HG03097 (cell line): ENCODE measurements around the gene REPIN1.

Experiments
- ATAC-seq: cut with Tn5 transposase; IDR thresholded peaks from one replicate; pipeline ENCODE4 v1.9.1; 2021; ENCODE audit not compliant: unreplicated experiment, low FRiP score

REPIN1 gene

DNA sequence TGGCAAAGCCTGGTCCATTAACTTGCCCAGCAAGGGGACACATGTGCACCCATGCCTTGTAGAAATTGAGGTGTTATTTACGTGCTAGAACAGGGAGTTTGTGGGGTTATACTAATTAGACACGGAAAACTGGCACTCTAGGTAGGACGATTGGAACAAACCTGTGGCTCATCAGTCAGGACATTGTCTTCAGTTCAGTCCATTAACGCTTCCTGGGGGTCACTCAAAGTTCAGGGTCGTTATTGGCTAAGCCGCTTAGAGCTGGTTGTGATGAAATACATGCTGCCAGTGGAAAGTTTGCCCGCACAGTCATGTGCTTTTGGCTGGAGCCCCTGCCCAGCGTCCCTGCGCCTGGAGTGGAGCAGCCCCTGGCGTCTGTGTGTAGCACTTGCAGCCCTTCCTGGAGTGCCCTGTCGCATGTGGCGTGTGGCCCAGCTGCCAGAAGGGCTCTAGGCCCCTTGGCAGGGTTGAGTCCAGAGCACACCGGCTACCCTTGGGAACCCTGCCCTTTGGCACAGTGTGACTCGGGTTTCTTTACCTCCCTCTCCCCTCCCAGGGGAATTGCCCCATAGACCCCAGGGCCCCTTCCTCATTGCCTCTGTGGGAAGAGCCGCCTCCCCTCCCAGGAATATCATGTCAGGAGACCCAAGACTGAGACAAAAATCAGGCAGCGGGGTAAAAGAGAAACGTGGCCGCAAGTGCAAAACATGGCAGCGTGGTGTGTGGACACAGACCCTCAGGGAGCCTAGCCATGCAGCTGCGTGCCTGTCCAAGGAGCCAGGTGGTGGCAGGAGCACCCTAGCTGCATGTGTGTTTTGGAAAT, 20.3 kb downstream of the REPIN1 start:
- no peak for ATAC-seq

DNA sequence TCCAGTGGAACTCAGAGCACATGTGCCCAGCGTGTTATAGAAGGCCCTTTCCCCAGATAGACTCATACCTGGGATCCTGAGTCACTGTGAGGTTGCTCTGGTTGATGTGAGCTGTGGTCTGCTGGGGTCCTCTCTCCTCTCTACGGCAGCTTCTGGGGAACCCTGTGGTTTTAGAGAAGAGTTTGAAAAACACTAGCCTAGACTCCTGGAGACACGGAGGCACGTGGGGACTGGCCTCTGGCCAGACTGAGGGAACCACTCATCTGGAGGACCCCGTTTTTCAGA, 20.9 kb downstream of the REPIN1 start:
- ATAC-seq = no peak

DNA sequence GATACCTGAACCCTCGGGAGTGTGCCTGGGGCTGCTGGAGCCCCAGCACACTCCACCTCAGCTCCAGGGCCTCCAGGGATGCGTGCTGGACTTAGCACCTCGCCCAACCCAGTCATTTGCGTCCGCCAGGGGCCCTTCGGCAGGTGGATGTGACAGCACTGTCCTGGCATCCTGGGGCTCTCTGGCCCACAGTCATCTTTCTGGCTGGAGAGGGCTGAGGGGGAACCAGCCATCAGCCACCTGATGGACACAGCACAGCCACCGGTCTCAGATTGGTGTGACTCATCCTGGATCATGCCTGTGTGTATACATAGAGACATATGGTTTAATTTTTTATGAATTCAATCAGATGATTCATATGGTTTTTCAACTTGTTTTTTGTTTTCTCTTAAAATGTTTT, 21.6 kb downstream of the REPIN1 start:
- no peak for ATAC-seq

DNA sequence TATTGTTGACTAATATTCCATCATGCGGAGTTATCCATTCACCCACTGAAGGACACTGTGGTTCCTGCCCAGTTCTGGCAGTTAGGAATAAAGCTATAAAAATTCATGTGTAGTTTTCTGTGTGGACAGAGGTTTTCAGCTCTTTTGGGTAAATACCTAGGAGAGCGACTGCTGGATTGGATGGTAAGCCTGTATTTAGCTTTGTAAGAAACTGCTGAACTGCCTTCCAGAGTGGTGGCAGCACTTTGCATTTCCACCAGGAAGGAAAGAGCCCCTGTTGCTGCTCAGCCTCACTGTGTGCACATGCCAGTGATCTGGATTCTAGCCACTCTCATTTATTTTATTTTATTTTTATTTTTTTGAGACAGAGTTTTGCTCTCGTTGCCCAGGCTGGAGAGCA, 24.7 kb downstream of the REPIN1 start:
- ATAC-seq = no peak

DNA sequence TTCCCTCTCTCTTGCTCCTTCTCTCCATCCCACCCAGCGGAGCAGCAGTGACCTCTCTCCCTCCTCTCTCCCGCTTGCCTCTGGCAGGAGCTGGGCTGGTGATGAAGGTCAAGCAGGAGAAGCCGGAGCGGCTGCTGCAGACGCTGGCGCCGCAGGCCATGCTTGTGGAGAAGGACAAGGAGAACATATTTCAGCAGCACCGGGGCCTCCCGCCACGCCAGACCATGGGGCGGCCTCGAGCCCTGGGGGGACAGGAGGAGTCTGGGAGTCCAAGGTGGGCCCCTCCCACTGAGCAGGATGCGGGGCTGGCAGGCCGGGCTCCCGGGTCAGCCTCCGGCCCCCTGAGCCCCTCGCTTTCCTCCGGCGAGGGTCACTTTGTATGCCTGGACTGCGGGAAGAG, 27.8 kb downstream of the REPIN1 start:
- no peak for ATAC-seq

DNA sequence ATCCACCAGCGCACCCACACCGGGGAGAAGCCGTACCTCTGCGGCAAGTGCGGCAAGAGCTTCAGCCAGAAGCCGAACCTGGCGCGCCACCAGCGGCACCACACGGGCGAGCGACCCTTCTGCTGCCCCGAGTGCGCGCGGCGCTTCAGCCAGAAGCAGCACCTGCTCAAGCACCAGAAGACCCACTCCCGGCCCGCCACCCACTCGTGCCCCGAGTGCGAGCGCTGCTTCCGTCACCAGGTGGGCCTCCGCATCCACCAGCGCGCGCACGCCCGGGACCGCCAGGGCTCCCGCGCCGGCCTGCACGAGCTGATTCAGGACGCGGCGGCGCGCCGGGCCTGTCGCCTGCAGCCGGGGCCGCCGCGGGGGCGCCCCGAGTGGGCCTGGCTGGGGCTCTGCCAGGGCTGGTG, 28.2 kb downstream of the REPIN1 start:
- no peak for ATAC-seq

DNA sequence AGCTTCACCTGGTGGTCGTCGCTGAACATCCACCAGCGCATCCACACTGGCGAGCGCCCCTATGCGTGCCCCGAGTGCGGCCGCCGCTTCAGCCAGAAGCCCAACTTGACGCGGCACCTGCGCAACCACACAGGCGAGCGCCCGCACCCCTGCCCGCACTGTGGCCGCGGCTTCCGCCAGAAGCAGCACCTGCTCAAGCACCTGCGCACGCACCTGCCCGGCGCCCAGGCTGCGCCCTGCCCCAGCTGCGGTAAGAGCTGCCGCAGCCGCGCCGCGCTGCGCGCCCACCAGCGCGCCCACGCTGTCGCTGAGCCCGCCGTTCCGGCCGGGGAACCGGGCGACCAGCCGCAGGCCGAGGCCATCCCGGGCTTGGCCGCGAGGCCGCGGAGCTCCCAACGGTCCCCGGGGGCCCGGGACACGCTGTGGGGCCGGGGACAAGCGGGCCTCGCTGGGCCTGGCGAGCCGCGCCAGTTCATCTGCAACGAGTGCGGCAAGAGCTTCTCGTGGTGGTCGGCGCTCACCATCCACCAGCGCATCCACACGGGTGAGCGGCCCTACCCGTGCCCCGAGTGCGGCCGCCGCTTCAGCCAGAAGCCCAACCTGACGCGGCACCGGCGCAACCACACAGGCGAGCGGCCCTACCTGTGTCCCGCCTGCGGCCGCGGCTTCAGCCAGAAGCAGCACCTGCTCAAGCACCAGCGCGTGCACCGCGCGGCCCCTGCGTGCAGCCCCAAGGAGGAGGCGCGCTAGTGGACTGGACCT, 28.9 kb downstream of the REPIN1 start:
- ATAC-seq = no peak

DNA sequence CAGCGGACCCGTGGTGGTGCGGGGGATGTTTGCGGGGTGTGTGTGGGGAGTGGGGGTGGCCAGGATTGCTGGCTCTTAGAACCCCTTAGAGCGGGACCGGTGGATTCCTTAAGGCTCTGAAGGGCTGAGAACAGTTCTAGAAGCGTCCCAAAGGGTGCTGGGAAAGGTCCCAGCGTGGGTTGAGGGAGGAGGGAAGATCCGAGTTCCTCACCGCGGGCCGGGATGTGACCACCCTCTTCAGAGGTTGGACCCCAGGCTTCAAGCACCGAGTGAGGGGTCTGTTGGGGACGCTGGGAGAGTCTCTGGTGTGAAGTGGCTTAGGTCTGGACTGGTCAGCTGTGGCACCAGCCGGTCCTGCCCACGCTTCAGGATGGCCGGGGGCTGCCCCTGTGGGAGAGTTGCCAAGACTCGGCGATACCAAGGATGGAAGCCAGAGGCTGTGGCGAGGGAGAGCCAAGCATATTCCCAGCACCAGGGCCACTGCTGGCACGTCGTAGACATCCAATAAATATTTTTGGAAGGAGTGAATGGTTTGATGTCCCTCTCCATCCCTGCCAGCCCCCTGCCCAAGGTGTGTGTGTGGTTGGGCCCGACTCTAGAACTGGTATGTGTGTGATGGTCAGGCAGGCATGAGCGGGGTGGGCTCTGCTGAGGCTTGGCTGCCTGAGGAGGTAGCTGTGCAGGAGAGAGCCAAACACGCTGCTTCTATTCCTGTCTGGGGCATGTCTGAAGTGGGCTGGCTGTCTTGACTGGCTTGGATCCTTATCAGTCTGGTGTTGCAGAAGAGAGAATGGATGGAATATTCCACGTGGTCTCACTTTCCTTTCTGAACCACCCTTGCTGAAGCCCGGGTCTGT, 29.7 kb downstream of the REPIN1 start:
- no peak for ATAC-seq

DNA sequence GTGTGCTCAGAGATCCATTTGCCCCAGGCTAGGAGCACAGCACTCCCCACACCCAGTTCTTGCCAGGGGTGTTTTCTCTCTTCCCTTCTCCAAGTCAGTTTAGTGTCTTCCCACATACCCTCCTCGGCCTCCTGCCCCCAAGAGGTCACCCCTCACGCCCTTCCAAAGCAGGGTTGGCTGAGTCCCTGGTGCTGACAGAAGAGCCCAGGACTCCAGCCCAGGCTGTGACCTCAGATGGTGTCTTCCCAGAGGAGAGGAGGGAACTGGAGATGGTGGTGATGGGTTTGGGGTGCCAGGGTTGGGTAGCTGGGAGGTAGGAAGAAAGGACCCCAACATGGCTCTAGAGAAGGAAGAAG, 30.3 kb downstream of the REPIN1 start:
- no peak for ATAC-seq

DNA sequence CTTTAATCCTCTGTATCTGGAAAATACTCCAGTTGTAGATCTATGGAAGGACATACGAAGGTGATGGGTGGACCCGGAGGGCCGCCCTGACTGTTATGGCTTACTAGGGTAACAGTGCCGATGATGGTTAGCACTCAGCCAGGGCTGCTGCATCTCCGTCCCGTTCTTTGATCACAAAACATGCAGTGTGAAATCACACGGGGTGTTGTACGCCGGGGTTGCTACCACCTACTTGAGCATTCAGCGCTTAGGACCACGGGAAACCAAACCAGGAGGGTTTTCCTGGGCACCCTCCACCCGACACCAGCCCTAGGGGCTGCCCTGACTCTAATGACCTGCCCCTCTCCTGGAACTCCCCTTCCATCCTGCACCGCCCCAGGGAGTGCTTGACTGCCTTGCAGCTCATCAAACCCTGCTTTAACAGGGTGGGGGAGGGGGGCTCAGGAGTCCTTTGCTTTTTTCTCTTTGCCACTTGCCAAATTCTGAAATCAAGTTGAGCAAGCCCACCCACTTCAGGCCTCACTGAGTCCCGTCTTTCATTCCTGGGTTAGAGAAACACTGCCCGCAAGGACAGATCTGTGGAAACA, 30.9 kb downstream of the REPIN1 start:
- no peak for ATAC-seq

DNA sequence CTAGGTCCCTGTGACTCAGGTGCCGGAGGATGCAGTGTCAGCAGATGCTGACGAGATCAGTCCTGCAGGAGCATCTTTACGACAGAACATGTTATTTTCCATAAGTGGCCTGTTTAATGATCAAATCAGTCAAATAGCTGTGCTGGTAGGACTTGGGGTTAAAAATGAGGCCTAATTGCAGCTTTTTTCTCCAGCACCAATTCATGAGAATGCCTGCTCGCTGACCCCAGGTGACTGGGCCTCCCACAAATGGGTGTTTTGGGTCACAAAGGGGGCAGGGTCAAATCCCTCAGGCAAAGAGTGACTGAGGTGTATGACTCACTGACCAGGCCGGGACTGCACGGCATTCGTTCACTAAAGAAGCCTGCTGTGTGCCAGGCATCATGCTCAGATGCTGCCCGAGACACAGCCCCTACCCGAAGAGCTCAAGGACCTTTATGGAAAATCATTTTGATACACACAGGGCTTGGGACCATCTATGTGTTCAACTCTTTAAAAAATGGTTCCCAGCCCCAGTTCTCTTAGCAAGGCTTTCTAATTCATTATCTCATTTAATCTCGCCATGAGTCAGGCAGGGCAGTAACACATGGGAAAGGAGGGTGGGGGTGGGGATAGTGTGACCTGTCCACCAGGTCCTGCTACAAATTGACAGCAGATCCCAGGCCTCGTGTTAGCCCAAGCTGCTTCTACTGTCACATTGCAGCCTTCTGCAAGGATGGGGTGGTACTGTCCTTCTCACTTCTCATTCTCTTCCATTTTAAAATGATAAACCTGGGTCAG, 31.6 kb downstream of the REPIN1 start:
- ATAC-seq = no peak

DNA sequence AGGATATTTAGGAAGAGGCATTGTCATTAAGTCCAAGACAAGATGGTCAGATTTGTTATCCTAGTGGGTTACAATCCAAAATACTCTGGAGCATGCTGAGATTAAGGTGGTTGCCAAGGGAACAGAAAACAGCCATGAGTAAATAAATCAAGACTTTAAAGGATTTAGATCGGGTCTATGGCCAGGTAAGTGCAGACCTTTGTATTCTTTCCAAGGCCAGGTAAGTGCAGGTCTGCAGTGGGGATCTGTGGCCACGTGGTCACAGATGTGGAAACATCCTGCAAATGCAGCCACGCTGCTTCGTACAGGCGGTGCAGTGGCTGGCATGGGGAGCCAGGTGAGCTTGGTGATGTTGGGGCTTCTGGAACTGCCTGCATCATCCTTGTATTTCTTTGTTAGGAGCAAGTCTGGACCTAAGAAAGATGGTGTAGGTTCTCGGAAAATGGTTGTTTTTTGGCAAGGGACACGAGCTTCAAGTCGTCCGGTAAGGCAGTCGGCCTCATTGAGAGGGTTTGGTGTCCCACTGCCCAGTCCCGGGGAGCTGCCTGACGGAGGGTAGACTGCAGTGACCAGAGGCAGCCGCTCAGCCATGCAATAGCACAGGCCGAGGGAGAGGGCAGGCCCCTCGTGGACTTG, 32.3 kb downstream of the REPIN1 start:
- no peak for ATAC-seq

DNA sequence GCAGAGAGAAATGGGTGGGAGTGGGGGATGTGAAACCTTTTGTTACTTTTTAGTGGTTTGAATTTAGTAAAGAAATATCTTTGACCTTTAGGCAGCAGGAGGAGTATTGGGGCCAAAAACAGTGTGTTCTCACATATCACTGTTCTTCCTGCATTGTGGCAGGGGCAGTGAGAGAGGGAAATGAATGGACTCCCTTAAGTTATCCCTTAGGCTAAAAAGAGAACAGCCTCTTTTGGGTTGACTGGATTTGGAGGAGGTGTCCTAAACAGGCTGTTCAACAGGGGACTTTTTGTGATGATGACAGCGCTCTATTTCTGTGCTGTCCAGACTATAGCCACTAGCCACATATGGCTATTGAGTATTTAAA, 32.8 kb downstream of the REPIN1 start:
- no peak for ATAC-seq

DNA sequence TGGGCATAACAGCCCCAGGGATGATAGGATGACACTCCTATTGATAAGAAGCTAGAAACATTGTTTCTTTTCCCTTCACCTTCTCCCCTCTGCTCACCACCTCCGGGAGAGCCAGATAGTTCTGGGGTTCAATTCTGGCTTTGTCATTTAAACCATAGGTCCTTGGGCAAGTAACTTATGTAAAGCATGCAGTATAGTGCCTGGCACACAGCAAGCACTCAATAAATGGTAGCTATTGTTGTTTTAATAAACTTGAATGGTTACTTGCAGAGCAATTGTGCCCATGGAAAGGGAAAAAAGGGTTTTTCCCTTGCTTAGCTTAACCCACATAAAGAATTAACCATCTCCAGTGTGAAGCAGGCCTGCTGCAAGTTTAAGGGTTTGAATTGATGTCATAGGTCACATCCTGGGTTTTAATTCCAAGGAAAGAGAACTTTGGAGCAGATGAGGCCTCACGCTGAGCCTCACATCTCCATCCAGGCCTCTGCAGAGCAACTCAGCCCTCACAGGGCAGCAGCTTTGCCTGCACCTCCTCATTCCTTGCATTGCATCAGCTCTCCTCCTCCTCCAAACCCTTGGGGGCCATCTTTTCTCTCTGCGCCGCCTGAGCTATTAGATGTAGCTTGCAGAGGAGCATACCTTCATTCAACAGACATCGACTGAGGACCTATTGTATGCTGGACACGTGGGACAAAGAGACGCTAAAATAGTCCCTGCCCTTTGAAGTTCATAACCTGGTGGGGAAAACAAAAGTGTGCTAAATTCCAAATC, 33.4 kb downstream of the REPIN1 start:
- ATAC-seq = no peak

DNA sequence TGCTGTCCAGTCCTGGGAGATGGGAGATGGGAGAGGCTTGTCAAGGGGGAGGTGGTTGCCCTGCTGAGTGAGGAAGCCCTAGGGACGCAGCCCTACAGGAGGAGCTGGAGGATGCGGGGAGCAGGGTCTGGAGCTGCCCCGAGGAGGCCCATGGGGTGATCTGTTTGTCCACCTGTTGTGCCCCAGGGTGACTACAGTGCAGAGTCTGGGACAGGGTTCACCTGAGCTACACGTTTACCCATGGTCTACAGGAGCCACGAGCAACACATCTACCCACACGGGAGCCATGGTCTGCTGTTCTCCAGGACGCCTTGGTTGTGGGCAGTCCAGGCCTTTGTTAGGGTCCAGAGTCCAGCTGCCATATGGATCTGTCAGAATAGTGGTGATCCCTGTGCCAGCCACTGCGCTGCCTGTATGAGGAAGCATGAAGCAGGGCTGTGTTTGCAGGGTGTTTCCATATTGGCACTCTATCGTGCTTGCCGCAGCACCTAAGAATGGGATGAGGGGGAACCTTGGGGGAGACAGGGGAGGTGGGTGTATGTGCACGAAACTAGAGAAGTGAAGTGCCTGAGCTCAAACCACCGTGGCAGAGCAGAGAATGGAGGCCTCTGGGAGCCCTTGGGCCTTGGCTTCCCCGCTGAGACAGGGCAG, 34.2 kb downstream of the REPIN1 start:
- no peak for ATAC-seq

DNA sequence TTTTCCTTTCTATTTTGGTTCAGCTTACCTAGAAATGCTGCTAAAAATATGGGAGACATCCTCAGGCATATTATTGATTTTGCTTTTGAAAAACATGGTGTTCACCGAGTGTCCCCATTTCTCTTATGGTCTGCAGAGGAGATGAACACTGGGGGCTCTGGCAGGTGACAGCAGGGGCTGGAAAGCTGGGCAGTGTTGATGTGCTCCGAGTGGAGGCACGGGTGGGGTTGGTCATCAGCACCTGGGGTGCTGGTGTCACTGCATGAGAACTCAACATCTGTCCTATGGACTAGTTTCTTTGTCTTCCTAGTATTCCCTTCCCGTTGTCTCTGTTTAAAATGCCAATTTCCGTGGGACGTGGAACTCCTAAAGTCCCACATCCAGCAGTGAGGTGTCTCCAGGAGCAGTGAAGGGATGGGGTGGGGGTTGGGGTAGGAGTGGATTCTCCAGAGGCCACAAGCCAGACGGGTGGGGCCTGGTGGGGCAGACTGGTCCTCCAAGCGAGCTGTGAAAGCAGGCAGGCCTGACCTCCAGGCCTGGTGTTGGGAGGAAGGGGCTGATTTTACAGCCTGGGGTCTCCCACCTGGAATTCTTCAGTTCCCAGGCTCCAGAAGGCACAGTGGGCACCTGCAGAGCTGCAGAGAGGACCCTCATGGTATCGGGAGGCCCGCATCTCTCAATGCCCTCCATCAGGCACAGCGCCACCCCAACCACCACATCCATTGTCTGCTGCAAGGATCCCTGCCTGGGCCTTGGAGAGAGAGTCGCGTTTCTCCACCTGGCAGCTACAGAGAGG, 35.0 kb downstream of the REPIN1 start:
- ATAC-seq = no peak

DNA sequence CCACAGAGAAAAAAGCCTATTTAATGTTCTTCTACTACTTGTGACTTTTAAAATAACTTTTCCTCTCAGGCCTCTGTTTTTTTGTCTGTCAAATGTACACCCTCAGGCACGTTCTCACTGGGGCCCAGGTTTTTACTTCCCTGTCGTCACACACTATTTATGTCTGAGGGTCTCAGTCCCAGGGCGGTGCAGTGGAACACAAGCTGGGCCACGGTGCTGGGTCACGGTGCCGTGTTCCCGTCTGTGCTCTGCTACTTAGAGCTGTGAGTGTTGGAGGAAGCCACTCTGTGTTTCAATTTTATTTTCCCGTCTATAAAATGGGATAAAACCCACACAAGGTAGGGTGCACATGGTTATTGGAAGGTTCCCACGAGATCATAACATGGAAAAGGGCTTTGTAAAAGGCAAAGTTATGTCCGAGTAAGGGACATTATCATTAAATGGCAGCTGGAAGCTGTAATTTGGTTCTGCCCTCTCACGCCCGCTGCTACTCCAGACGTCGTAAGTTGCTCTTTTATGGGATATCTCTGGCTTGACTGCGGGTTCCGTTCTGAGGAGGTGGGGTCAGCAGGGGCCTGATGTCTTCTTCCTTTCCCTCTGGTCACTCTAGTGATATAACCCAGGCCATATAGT, 35.7 kb downstream of the REPIN1 start:
- ATAC-seq = no peak
